Mammary epithelial cell (primary cell): ENCODE results near the gene ATP8A2.

Source experiments
- EZH2 ChIP-seq: IDR thresholded peaks from 2 replicates; pipeline ENCODE4 v1.6.1; 2012; ENCODE audit warnings: low read length, inconsistent platforms, borderline replicate concordance
- TF ChIP-seq, protein P1 (sequence below), 2 donors: IDR thresholded peaks in 1 of 2; conservative IDR thresholded peaks in 1 of 2; 2 replicates each; pipeline ENCODE4 v1.5.1; 2011 to 2012; ENCODE audit warnings: inconsistent platforms in 2 of 2, low read length in 2 of 2, mild to moderate bottlenecking in 2 of 2, control low read depth in 1 of 2, low read depth in 1 of 2; ENCODE audit not compliant: insufficient read depth in 1 of 2; ENCODE audit errors: extremely low read depth in 1 of 2

DNA sequence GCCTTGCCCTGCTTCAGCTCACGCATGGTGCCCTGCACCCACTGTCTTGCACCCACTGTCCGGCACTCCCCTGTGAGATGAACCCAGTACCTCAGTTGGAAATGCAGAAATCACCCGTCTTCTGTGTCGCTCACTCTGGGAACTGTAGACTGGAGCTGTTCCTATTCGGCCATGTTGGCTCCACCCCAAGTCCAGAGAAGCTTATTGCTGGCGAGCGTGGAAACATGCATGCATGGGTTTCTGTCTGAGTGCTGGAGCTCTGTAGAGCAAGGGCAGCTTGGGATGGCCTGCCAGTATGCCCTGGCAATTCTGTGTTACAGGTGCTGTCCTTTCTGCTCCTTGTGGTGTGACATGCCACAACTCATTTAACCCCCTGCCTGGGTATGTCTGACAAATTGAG lies 527.2 kb downstream of the ATP8A2 start:
- TF ChIP-seq, protein P1, sequence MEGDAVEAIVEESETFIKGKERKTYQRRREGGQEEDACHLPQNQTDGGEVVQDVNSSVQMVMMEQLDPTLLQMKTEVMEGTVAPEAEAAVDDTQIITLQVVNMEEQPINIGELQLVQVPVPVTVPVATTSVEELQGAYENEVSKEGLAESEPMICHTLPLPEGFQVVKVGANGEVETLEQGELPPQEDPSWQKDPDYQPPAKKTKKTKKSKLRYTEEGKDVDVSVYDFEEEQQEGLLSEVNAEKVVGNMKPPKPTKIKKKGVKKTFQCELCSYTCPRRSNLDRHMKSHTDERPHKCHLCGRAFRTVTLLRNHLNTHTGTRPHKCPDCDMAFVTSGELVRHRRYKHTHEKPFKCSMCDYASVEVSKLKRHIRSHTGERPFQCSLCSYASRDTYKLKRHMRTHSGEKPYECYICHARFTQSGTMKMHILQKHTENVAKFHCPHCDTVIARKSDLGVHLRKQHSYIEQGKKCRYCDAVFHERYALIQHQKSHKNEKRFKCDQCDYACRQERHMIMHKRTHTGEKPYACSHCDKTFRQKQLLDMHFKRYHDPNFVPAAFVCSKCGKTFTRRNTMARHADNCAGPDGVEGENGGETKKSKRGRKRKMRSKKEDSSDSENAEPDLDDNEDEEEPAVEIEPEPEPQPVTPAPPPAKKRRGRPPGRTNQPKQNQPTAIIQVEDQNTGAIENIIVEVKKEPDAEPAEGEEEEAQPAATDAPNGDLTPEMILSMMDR (conservative IDR thresholded peaks at IDR 0.05 in 1 of 2, IDR thresholded peaks at IDR 0.05 in 1 of 2; ENCODE audit: extremely low read depth in 1 of 2, insufficient read depth in 1 of 2, low read depth in 1 of 2, low read length in 2 of 2), result no peak
- TF ChIP-seq EZH2, result no peak
